H9 (cell line): ENCODE results near the gene TMEM114. TPM values are rescaled to one million over a fixed set of nuclear protein-coding genes. Genes with fewer than 3 reads are reported as not detected.
A peak's percentile ranks its signal among the peaks of the same experiment; 100 is the strongest.

ENCODE experiments used
- DNase-seq: peaks from one replicate; pipeline ENCODE4 v3.0.0-alpha.2; 2017
- H2AFZ ChIP-seq: one replicate; pipeline ENCODE4 v1.6.1; 2013; ENCODE audit warnings: mild to moderate bottlenecking, low read length, control low read depth, moderate library complexity
- H2AK5ac ChIP-seq: 2 replicates; pipeline ENCODE4 v1.6.1; 2013; ENCODE audit warnings: low read length, control low read depth, mixed read lengths; ENCODE audit not compliant: insufficient read length
- H2BK120ac ChIP-seq: one replicate; pipeline ENCODE4 v1.6.1; 2013; ENCODE audit warnings: low read depth, mild to moderate bottlenecking, low read length, control low read depth, inconsistent platforms; ENCODE audit not compliant: poor library complexity, severe bottlenecking
- H2BK12ac ChIP-seq: 2 replicates; pipeline ENCODE4 v1.6.1; 2013; ENCODE audit warnings: low read length, control low read depth, mixed read lengths, low read depth; ENCODE audit not compliant: insufficient read length
- H2BK15ac ChIP-seq: 2 replicates; pipeline ENCODE4 v1.6.1; 2013; ENCODE audit warnings: low read depth, low read length, control low read depth
- H2BK20ac ChIP-seq: one replicate; pipeline ENCODE4 v1.6.1; 2013; ENCODE audit warnings: low read depth, mild to moderate bottlenecking, low read length, control low read depth, inconsistent platforms; ENCODE audit not compliant: poor library complexity, severe bottlenecking
- H2BK5ac ChIP-seq: 2 replicates; pipeline ENCODE4 v1.6.1; 2013; ENCODE audit warnings: low read length, control low read depth, mixed read lengths; ENCODE audit not compliant: insufficient read length
- H3K14ac ChIP-seq: 2 replicates; pipeline ENCODE4 v1.6.1; 2013; ENCODE audit warnings: low read length, control low read depth; ENCODE audit not compliant: insufficient read depth
- H3K18ac ChIP-seq: 2 replicates; pipeline ENCODE4 v1.6.1; 2013; ENCODE audit warnings: low read depth, mild to moderate bottlenecking, mixed read lengths, low read length, control low read depth; ENCODE audit not compliant: insufficient read length
- H3K23ac ChIP-seq: 2 replicates; pipeline ENCODE4 v1.6.1; 2013; ENCODE audit warnings: low read length, control low read depth, mixed read lengths, low read depth; ENCODE audit not compliant: insufficient read length
- H3K23me2 ChIP-seq: 2 replicates; pipeline ENCODE4 v1.6.1; 2013; ENCODE audit warnings: low read depth, mild to moderate bottlenecking, mixed read lengths, low read length, control low read depth; ENCODE audit not compliant: insufficient read length, poor library complexity, severe bottlenecking
- H3K27ac ChIP-seq: 2 replicates; pipeline ENCODE4 v1.5.1; 2013; ENCODE audit warnings: low read length, control low read depth, mixed read lengths, low read depth; ENCODE audit not compliant: insufficient read length
- H3K27me3 ChIP-seq: 2 replicates; pipeline ENCODE4 v1.6.1; 2013; ENCODE audit warnings: low read length, control low read depth, inconsistent platforms; ENCODE audit not compliant: insufficient read depth
- H3K4ac ChIP-seq: 2 replicates; pipeline ENCODE4 v1.6.1; 2013; ENCODE audit warnings: low read depth, mild to moderate bottlenecking, control low read depth, inconsistent platforms, low read length, moderate library complexity
- H3K4me1 ChIP-seq: 2 replicates; pipeline ENCODE4 v1.6.1; 2013; ENCODE audit warnings: low read length, control low read depth, inconsistent platforms; ENCODE audit not compliant: insufficient read depth
- H3K4me2 ChIP-seq: 2 replicates; pipeline ENCODE4 v1.6.1; 2013; ENCODE audit warnings: low read length, control low read depth, mixed read lengths; ENCODE audit not compliant: insufficient read length, insufficient read depth
- H3K56ac ChIP-seq: 2 replicates; pipeline ENCODE4 v1.6.1; 2013; ENCODE audit warnings: low read depth, mild to moderate bottlenecking, mixed read lengths, low read length, control low read depth; ENCODE audit not compliant: insufficient read length
- H3K79me1 ChIP-seq: 2 replicates; pipeline ENCODE4 v1.6.1; 2013; ENCODE audit warnings: low read depth, mild to moderate bottlenecking, moderate library complexity, low read length, control low read depth, inconsistent platforms; ENCODE audit not compliant: insufficient read depth, poor library complexity, severe bottlenecking
- H3K79me2 ChIP-seq: 2 replicates; pipeline ENCODE4 v1.6.1; 2013; ENCODE audit warnings: low read length, control low read depth, inconsistent platforms; ENCODE audit not compliant: insufficient read depth
- H3K9ac ChIP-seq: 2 replicates; pipeline ENCODE4 v1.6.1; 2013; ENCODE audit warnings: low read length, control low read depth, mixed read lengths; ENCODE audit not compliant: insufficient read length; ENCODE audit errors: extremely low read depth
- H3K9me3 ChIP-seq: one replicate; pipeline ENCODE4 v1.6.1; 2013; ENCODE audit warnings: low read depth, low read length, inconsistent platforms; ENCODE audit not compliant: control insufficient read depth
- H3T11ph ChIP-seq: one replicate; pipeline ENCODE4 v1.6.1; 2013; ENCODE audit warnings: mild to moderate bottlenecking, low read length, control low read depth, inconsistent platforms
- H4K20me1 ChIP-seq: one replicate; pipeline ENCODE4 v1.6.1; 2013; ENCODE audit not compliant: control insufficient read depth, insufficient read length, insufficient read depth
- H4K5ac ChIP-seq: 2 replicates; pipeline ENCODE4 v1.6.1; 2013; ENCODE audit warnings: low read depth, mild to moderate bottlenecking, mixed read lengths, low read length, control low read depth; ENCODE audit not compliant: insufficient read length
- H4K8ac ChIP-seq: replicated peaks from 2 replicates; pipeline ENCODE4 v1.6.1; 2013; ENCODE audit warnings: low read length, control low read depth, mixed read lengths, low read depth; ENCODE audit not compliant: insufficient read length
- H4K91ac ChIP-seq: 2 replicates; pipeline ENCODE4 v1.6.1; 2013; ENCODE audit warnings: low read depth, mild to moderate bottlenecking, moderate library complexity, mixed read lengths, low read length, control low read depth; ENCODE audit not compliant: insufficient read length
- H3K27ac Mint-ChIP-seq, 3 experiments: 2 replicates in 2 of 3; 3 replicates in 1 of 3; pipeline ENCODE4 v1.8.0; 2020 to 2021; ENCODE audit warnings: mixed read lengths in 3 of 3, mild to moderate bottlenecking in 1 of 3, moderate library complexity in 1 of 3
- H3K27me3 Mint-ChIP-seq: 2 replicates; pipeline ENCODE4 v1.8.0; 2021; ENCODE audit warnings: low read depth, mild to moderate bottlenecking, moderate library complexity, mixed read lengths
- H3K36me3 Mint-ChIP-seq, 3 experiments: 2 replicates in 2 of 3; 3 replicates in 1 of 3; pipeline ENCODE4 v1.8.0; 2020 to 2021; ENCODE audit warnings: low read depth in 3 of 3, mixed read lengths in 3 of 3; ENCODE audit not compliant: insufficient read depth in 1 of 3
- H3K4me1 Mint-ChIP-seq, 2 experiments: 2 replicates each; pipeline ENCODE4 v1.8.0; 2020; ENCODE audit warnings: mixed read lengths in 2 of 2
- H3K4me3 Mint-ChIP-seq, 2 experiments: 2 replicates in 1 of 2; 3 replicates in 1 of 2; pipeline ENCODE4 v1.8.0; 2020 to 2021; ENCODE audit warnings: mild to moderate bottlenecking in 2 of 2, mixed read lengths in 2 of 2, moderate library complexity in 1 of 2
- H3K9me3 Mint-ChIP-seq, 2 experiments: 2 replicates in 1 of 2; 3 replicates in 1 of 2; pipeline ENCODE4 v1.8.0; 2020; ENCODE audit warnings: mild to moderate bottlenecking in 2 of 2, mixed read lengths in 2 of 2, moderate library complexity in 1 of 2
- CTCF ChIP-seq: fragments of 200-600 bp; sonication (generic); conservative IDR thresholded peaks from 3 replicates; pipeline ENCODE4 v1.8.0; 2021; ENCODE audit warnings: antibody characterized with exemption, mild to moderate bottlenecking
- total RNA-seq: library from RNA; stranded (reverse); gene quantifications from 2 replicates; pipeline ENCODE4 v1.2.1, GENCODE V29; 2021

Gene TMEM114
- total RNA-seq, 1 experiment from 2014 or later, result 0.33 TPM

DNA sequence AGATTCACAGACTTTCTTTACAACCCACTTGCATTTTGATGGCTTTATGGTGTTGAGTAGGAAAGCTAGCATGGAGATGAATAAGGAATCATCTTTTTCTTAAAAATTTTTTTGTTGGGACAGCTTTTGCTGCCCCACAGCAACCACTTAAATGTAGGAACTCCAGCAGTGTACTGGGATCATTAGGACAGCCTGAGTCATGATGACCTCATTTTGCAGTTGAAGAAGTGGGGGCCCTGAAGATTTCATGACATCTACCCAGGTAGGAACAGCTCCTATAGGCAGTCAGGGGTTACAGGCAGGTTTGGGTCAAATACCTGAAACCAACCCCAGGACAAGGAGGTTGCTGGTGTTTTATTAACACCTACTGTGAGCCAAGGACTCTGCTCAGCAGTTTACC, 33.3 kb upstream of the TMEM114 start:
- Mint-ChIP-seq H3K4me3 (no peak overlapping the region), H3K27ac (peak overlapping the region in 1 of 3 experiments; percentile 57; a peak in 3 of 7 replicates), H3K4me1 (peaks cover 5 to 8% of the 10 kb centered on the region in 2 experiments; a peak in 2 of 4 replicates), H3K9me3 (peaks cover 0 to 2% of the 10 kb centered on the region in 2 experiments; a peak in 1 of 5 replicates), H3K36me3 (peaks cover 29 to 47% (median 34%) of the 10 kb centered on the region in 3 experiments), H3K27me3 (peaks cover 4% of the 10 kb centered on the region; the same call in 1 of the 2 replicates)
- no peaks in the 10 kb centered on the region for H3K79me1 ChIP-seq
- H3K9me3 ChIP-seq, result no peaks in the 10 kb centered on the region
- H2BK15ac ChIP-seq, result no peak overlapping the region
- H3K23ac ChIP-seq, result no peak overlapping the region
- DNase-seq, result no peak
- no peak overlapping the region for H4K91ac ChIP-seq
- no peak overlapping the region for H4K8ac ChIP-seq
- no peaks in the 10 kb centered on the region for H3K4me1 ChIP-seq
- no peak overlapping the region for H2BK5ac ChIP-seq
- H3K18ac ChIP-seq, result no peak overlapping the region
- no peak overlapping the region for H3K4me2 ChIP-seq
- peaks cover 3% of the 10 kb centered on the region for H3K23me2 ChIP-seq
- peaks cover 8% of the 10 kb centered on the region; the same call in 1 of the 2 replicates for H3K79me2 ChIP-seq
- H4K5ac ChIP-seq, result no peak overlapping the region
- no peak overlapping the region for H3K4ac ChIP-seq
- no peak overlapping the region for H3T11ph ChIP-seq
- H4K20me1 ChIP-seq, result no peaks in the 10 kb centered on the region
- no peak overlapping the region for H3K9ac ChIP-seq
- no peaks in the 10 kb centered on the region for H3K27me3 ChIP-seq
- no peak overlapping the region for H2BK120ac ChIP-seq
- no peak overlapping the region for H3K14ac ChIP-seq
- no peak overlapping the region for H2AK5ac ChIP-seq
- no peak overlapping the region for H3K27ac ChIP-seq
- no peak overlapping the region for H3K56ac ChIP-seq
- no peak overlapping the region for H2AFZ ChIP-seq
- TF ChIP-seq CTCF, result no peak
- H2BK20ac ChIP-seq, result no peak overlapping the region
- H2BK12ac ChIP-seq, result no peak overlapping the region
